ENCODE results near the gene PLCD4.

GRCh38 chr2:218659258-218659987 lies 51.7 kb downstream of the PLCD4 start, which contains the start of the genes BCS1L and ZNF142:
- no peak for TF ChIP-seq CTCF (IDR thresholded peaks at IDR 0.05)
- peak; percentile 54 for TF ChIP-seq POLR2A (IDR thresholded peaks at IDR 0.05)

Measured in right lobe of liver (tissue), 4 donors.